ENCODE results near the gene KRTAP10-7. TPM values are rescaled to one million over a fixed set of nuclear protein-coding genes. Genes with fewer than 3 reads are reported as not detected.

The KRTAP10-7 gene
- total RNA-seq (2022; extraction: Qiagen RNA extraction; ENCODE audit: low read depth), result not detected in 5 replicates

GRCh38 chr21:44600118-44600978 lies at the start of gene KRTAP10-7:
Gene KRTAP10-7 (plus strand): TSS chr21:44600597. CDS start chr21:44600622, 25 bp downstream.

GRCh38 chr21:44551340-44551961 lies 48.9 kb upstream of the KRTAP10-7 start, which contains the start of gene KRTAP10-2:
Gene KRTAP10-2 (minus strand): TSS chr21:44551505. CDS start chr21:44551458, 47 bp downstream.

GRCh38 chr21:44558695-44559094 lies 41.7 kb upstream of the KRTAP10-7 start, which contains the start of gene KRTAP10-3:
Gene KRTAP10-3 (minus strand): TSS chr21:44558795. CDS start chr21:44558715, 80 bp downstream.

GRCh38 chr21:44573630-44574456 lies 26.6 kb upstream of the KRTAP10-7 start, which contains the start of gene KRTAP10-4:
Gene KRTAP10-4 (plus strand): TSS chr21:44573729. CDS start chr21:44573759, 30 bp downstream.

GRCh38 chr21:44580231-44580821 lies 20.1 kb upstream of the KRTAP10-7 start, which contains the start of gene KRTAP10-5:
Gene KRTAP10-5 (minus strand): TSS chr21:44580604. CDS start chr21:44580578, 26 bp downstream.

GRCh38 chr21:44592446-44593311 lies 7.7 kb upstream of the KRTAP10-7 start, which contains the start of gene KRTAP10-6:
Gene KRTAP10-6 (minus strand): TSS chr21:44592505. CDS start chr21:44592484, 21 bp downstream.

GRCh38 chr21:44612029-44612486 lies 11.7 kb downstream of the KRTAP10-7 start, which contains the start of gene KRTAP10-8:
Gene KRTAP10-8 (plus strand): TSS chr21:44612079. CDS start chr21:44612101, 22 bp downstream.

GRCh38 chr21:44626673-44627143 lies 26.3 kb downstream of the KRTAP10-7 start, which contains the start of gene KRTAP10-9:
Gene KRTAP10-9 (plus strand): TSS chr21:44627093. CDS start chr21:44627172, 79 bp downstream.

GRCh38 chr21:44637018-44637850 lies 36.8 kb downstream of the KRTAP10-7 start, which contains the start of gene KRTAP10-10:
Gene KRTAP10-10 (plus strand): TSS chr21:44637356. CDS start chr21:44637418, 62 bp downstream.

GRCh38 chr21:44646366-44647221 lies 46.2 kb downstream of the KRTAP10-7 start, which contains the start of gene KRTAP10-11:
Gene KRTAP10-11 (plus strand): TSS chr21:44646414. CDS start chr21:44646459, 45 bp downstream.

Other genes starting within 250 kb of the KRTAP10-7 start
- gene TRPM2, start 247.0 kb upstream of the KRTAP10-7 start, total RNA-seq (2022; extraction: Qiagen RNA extraction; ENCODE audit: low read depth), result 5.9 to 12.8 TPM (median 9.0 TPM) in 5 replicates
- 1.3 to 1.9 TPM (median 1.5 TPM) in 5 replicates for gene LRRC3, start 145.1 kb upstream of the KRTAP10-7 start, total RNA-seq (2022; extraction: Qiagen RNA extraction; ENCODE audit: low read depth)
- gene KRTAP10-1, start 60.4 kb upstream of the KRTAP10-7 start, total RNA-seq (2022; extraction: Qiagen RNA extraction; ENCODE audit: low read depth), result not detected in 5 replicates
- not detected in 5 replicates for gene KRTAP10-2, start 49.1 kb upstream of the KRTAP10-7 start, total RNA-seq (2022; extraction: Qiagen RNA extraction; ENCODE audit: low read depth)
- gene KRTAP10-3, start 41.8 kb upstream of the KRTAP10-7 start, total RNA-seq (2022; extraction: Qiagen RNA extraction; ENCODE audit: low read depth), result not detected in 5 replicates
- gene KRTAP10-4, start 26.9 kb upstream of the KRTAP10-7 start, total RNA-seq (2022; extraction: Qiagen RNA extraction; ENCODE audit: low read depth), result not detected in 5 replicates
- gene KRTAP10-5, start 20.0 kb upstream of the KRTAP10-7 start, total RNA-seq (2022; extraction: Qiagen RNA extraction; ENCODE audit: low read depth), result not detected in 5 replicates
- gene KRTAP10-6, start 8.1 kb upstream of the KRTAP10-7 start, total RNA-seq (2022; extraction: Qiagen RNA extraction; ENCODE audit: low read depth), result not detected in 5 replicates
- gene KRTAP10-8, start 11.5 kb downstream of the KRTAP10-7 start, total RNA-seq (2022; extraction: Qiagen RNA extraction; ENCODE audit: low read depth), result not detected in 5 replicates
- not detected in 5 replicates for gene KRTAP10-9, start 26.5 kb downstream of the KRTAP10-7 start, total RNA-seq (2022; extraction: Qiagen RNA extraction; ENCODE audit: low read depth)
- not detected in 5 replicates for gene KRTAP10-10, start 36.8 kb downstream of the KRTAP10-7 start, total RNA-seq (2022; extraction: Qiagen RNA extraction; ENCODE audit: low read depth)
- not detected in 5 replicates for gene KRTAP10-11, start 45.8 kb downstream of the KRTAP10-7 start, total RNA-seq (2022; extraction: Qiagen RNA extraction; ENCODE audit: low read depth)
- gene KRTAP12-4, start 54.1 kb downstream of the KRTAP10-7 start, total RNA-seq (2022; extraction: Qiagen RNA extraction; ENCODE audit: low read depth), result not detected in 5 replicates
- not detected in 5 replicates for gene KRTAP12-3, start 57.3 kb downstream of the KRTAP10-7 start, total RNA-seq (2022; extraction: Qiagen RNA extraction; ENCODE audit: low read depth)
- not detected in 5 replicates for gene KRTAP12-2, start 66.3 kb downstream of the KRTAP10-7 start, total RNA-seq (2022; extraction: Qiagen RNA extraction; ENCODE audit: low read depth)
- not detected in 5 replicates for gene KRTAP12-1, start 81.6 kb downstream of the KRTAP10-7 start, total RNA-seq (2022; extraction: Qiagen RNA extraction; ENCODE audit: low read depth)
- not detected in 5 replicates for gene KRTAP10-12, start 96.6 kb downstream of the KRTAP10-7 start, total RNA-seq (2022; extraction: Qiagen RNA extraction; ENCODE audit: low read depth)
- gene TSPEAR, start 111.0 kb downstream of the KRTAP10-7 start, total RNA-seq (2022; extraction: Qiagen RNA extraction; ENCODE audit: low read depth), result not detected in 5 replicates
- 32.0 to 38.3 TPM (median 35.3 TPM) in 5 replicates for gene UBE2G2, start 201.2 kb downstream of the KRTAP10-7 start, total RNA-seq (2022; extraction: Qiagen RNA extraction; ENCODE audit: low read depth)
- gene SUMO3, start 217.5 kb downstream of the KRTAP10-7 start, total RNA-seq (2022; extraction: Qiagen RNA extraction; ENCODE audit: low read depth), result 63.0 to 67.5 TPM (median 65.3 TPM) in 5 replicates

Measured in A549 treated with DMSO at 1 μM for 4 hours (cell line).